Measurements from ENCODE around the gene ENTREP3. TPM values are rescaled to one million over a fixed set of nuclear protein-coding genes. Genes with fewer than 3 reads are reported as not detected.

The ENTREP3 gene
- polyA plus RNA-seq, 1 donor (not counting 4 experiments of a cell fraction or from before 2014, with no cell fraction given), result 8.8 TPM

- Histone ChIP-seq H3K4me1 (ENCODE audit: control insufficient read depth, extremely low read depth, insufficient read depth, low read length) (peaks cover 19% of the 10 kb centered on the region), H3K27ac (ENCODE audit: control insufficient read depth, insufficient read depth, low read length) (no peak overlapping the region)
- dilution Hi-C loops (cut with MboI; ENCODE audit: extremely low pct_ligation_motif_present, low sequenced_read_pairs), result no loop called here
These were observed 1.0 kb downstream of the ENTREP3 start for GRCh38 chr1:155254228-155254713.

GRCh38 chr1:155253797-155254196, 1.5 kb downstream of the ENTREP3 start:
- dilution Hi-C loops (cut with MboI; ENCODE audit: extremely low pct_ligation_motif_present, low sequenced_read_pairs), result no loop called here
- no peak overlapping the region for H3K27ac ChIP-seq (ENCODE audit: control insufficient read depth, insufficient read depth, low read length)
- peaks cover 13% of the 10 kb centered on the region for H3K79me2 ChIP-seq (ENCODE audit: control insufficient read depth, insufficient read depth, low read length)
- no peaks in the 10 kb centered on the region for H3K9me3 ChIP-seq (ENCODE audit: control insufficient read depth, low read depth, low read length)
- TF ChIP-seq CTCF (optimal IDR thresholded peaks at IDR 0.05 in 1 of 3, IDR thresholded peaks at IDR 0.05 in 1 of 3, conservative IDR thresholded peaks at IDR 0.05 in 1 of 3; ENCODE audit: extremely low read depth in 1 of 3, insufficient read depth in 2 of 3, low read length in 3 of 3) (no peak), EZH2 (IDR thresholded peaks at IDR 0.05; ENCODE audit: low read length) (no peak)
- no peaks in the 10 kb centered on the region for H4K20me1 ChIP-seq (ENCODE audit: control insufficient read depth, extremely low read depth, insufficient read depth, low read length)
- no peaks in the 10 kb centered on the region for H3K9me1 ChIP-seq (ENCODE audit: control insufficient read depth, extremely low read depth, insufficient read depth, low read length)
- FAIRE-seq, result peak; percentile 60
- DNase-seq (ENCODE audit: low read depth, low spot score), result no peak
- peak overlapping the region; percentile 94 for H3K4me2 ChIP-seq (ENCODE audit: control insufficient read depth, extremely low read depth, insufficient read depth, low read depth, low read length)
- H3K9ac ChIP-seq (ENCODE audit: control insufficient read depth, extremely low read depth, insufficient read depth, low read length), result peak overlapping the region; percentile 77
- H3K36me3 ChIP-seq (ENCODE audit: control insufficient read depth in 2 of 2, extremely low read depth in 1 of 2, insufficient read depth in 2 of 2, low read length in 2 of 2), result peaks cover 7 to 14% of the 10 kb centered on the region in 2 experiments
- no peak overlapping the region for H2AFZ ChIP-seq (ENCODE audit: control insufficient read depth, low read length)
- peak overlapping the region; percentile 77 to 83 (median 81) for H3K4me3 ChIP-seq (ENCODE audit: control insufficient read depth in 2 of 3, extremely low read depth in 1 of 3, insufficient read depth in 2 of 3, low read depth in 1 of 3, low read length in 3 of 3)
- H3K27me3 ChIP-seq (ENCODE audit: control insufficient read depth, extremely low read depth, insufficient read depth, low read length), result no peaks in the 10 kb centered on the region
- peaks cover 19% of the 10 kb centered on the region for H3K4me1 ChIP-seq (ENCODE audit: control insufficient read depth, extremely low read depth, insufficient read depth, low read length)

More at GRCh38 chr1:155254228-155254713, 1.0 kb downstream of the ENTREP3 start:
- FAIRE-seq (no peak), DNase-seq (ENCODE audit: low read depth, low spot score) (no peak)
- Histone ChIP-seq H4K20me1 (ENCODE audit: control insufficient read depth, extremely low read depth, insufficient read depth, low read length) (no peaks in the 10 kb centered on the region), H3K79me2 (ENCODE audit: control insufficient read depth, insufficient read depth, low read length) (peaks cover 13% of the 10 kb centered on the region), H2AFZ (ENCODE audit: control insufficient read depth, low read length) (peak overlapping the region; percentile 26), H3K4me2 (ENCODE audit: control insufficient read depth, extremely low read depth, insufficient read depth, low read depth, low read length) (peak overlapping the region; percentile 94), H3K4me3 (ENCODE audit: control insufficient read depth in 2 of 3, extremely low read depth in 1 of 3, insufficient read depth in 2 of 3, low read depth in 1 of 3, low read length in 3 of 3) (peak overlapping the region; percentile 77 to 83 (median 81)), H3K9ac (ENCODE audit: control insufficient read depth, extremely low read depth, insufficient read depth, low read length) (peak overlapping the region; percentile 77), H3K9me3 (ENCODE audit: control insufficient read depth, low read depth, low read length) (no peaks in the 10 kb centered on the region), H3K36me3 (ENCODE audit: control insufficient read depth in 2 of 2, extremely low read depth in 1 of 2, insufficient read depth in 2 of 2, low read length in 2 of 2) (peaks cover 7 to 14% of the 10 kb centered on the region in 2 experiments), H3K9me1 (ENCODE audit: control insufficient read depth, extremely low read depth, insufficient read depth, low read length) (no peaks in the 10 kb centered on the region), H3K27me3 (ENCODE audit: control insufficient read depth, extremely low read depth, insufficient read depth, low read length) (no peaks in the 10 kb centered on the region)
- TF ChIP-seq CTCF (optimal IDR thresholded peaks at IDR 0.05 in 1 of 3, IDR thresholded peaks at IDR 0.05 in 1 of 3, conservative IDR thresholded peaks at IDR 0.05 in 1 of 3; ENCODE audit: extremely low read depth in 1 of 3, insufficient read depth in 2 of 3, low read length in 3 of 3) (no peak), EZH2 (IDR thresholded peaks at IDR 0.05; ENCODE audit: low read length) (no peak)
